Activated naive CD8-positive, alpha-beta T cell treated with anti-CD3 and anti-CD28 coated beads for 36 hours (primary cell): Measurements from ENCODE around the gene DBNL. TPM values are rescaled to one million over a fixed set of nuclear protein-coding genes. Genes with fewer than 3 reads are reported as not detected.
A peak's percentile ranks its signal among the peaks of the same experiment; 100 is the strongest.

Source experiments
- DNase-seq: peaks from one replicate; pipeline ENCODE4 v3.0.0; 2021
- H3K27ac Mint-ChIP-seq: one replicate; pipeline ENCODE4 v1.8.0; 2022; ENCODE audit warnings: mild to moderate bottlenecking, moderate library complexity, mixed read lengths
- H3K27me3 Mint-ChIP-seq: one replicate; pipeline ENCODE4 v1.8.0; 2022; ENCODE audit warnings: mild to moderate bottlenecking, mixed read lengths
- H3K36me3 Mint-ChIP-seq: one replicate; pipeline ENCODE4 v1.8.0; 2021; ENCODE audit warnings: mild to moderate bottlenecking, mixed read lengths
- H3K4me1 Mint-ChIP-seq: one replicate; pipeline ENCODE4 v1.8.0; 2021; ENCODE audit warnings: mixed read lengths
- H3K4me3 Mint-ChIP-seq: one replicate; pipeline ENCODE4 v1.8.0; 2022; ENCODE audit warnings: mild to moderate bottlenecking, moderate library complexity, mixed read lengths
- H3K9me3 Mint-ChIP-seq: one replicate; pipeline ENCODE4 v1.8.0; 2022; ENCODE audit warnings: mixed read lengths
- total RNA-seq, 2 experiments: library from RNA; stranded (reverse); gene quantifications; one replicate each; pipeline ENCODE4 v1.2.3, GENCODE V29; 2021

DBNL gene
- total RNA-seq, 2 experiments from 2014 or later, result 131 to 136 TPM

DNA sequence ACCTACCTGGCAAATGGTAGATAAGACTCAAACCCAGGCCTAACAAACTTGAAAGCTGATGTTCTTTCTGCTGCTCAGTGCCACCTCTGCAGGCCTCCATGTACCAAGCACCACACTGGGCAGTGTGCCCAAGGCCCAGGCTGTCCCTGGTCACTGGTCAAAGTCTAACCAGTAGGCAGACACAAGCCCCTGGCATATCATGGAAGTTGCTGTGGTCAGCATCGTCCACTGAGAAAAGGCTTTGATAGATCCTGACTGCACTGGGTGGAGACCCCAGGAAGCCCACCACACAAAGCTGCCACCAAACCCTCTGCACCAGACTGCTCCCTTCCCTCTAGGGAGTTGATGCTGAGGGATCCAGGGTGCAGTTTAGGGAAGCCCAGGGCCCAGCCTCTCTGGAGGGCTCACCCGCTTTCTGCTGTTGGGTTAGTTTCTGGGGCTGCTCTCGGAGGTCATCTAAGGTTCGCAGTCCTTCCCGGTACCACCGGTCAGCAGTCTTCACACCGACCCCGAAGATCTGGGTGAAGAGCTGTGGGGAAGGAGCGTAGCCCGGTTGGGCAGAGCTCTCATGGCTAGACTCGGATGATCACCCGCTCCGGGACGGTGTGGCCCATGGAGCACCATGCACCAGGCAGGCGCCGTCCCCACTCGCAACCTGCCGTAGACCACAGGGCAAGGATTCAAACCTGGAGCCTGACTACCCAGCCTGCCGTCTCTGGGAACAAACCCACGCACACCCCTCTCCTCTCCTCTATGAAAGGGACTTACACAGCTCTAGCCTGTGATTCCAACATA, 31.8 kb downstream of the DBNL start:
- Mint-ChIP-seq H3K27ac (no peak overlapping the region), H3K36me3 (peaks cover 40% of the 10 kb centered on the region), H3K9me3 (no peaks in the 10 kb centered on the region), H3K4me1 (peaks cover 41% of the 10 kb centered on the region), H3K4me3 (no peak overlapping the region), H3K27me3 (no peaks in the 10 kb centered on the region)
- no peak for DNase-seq

DNA sequence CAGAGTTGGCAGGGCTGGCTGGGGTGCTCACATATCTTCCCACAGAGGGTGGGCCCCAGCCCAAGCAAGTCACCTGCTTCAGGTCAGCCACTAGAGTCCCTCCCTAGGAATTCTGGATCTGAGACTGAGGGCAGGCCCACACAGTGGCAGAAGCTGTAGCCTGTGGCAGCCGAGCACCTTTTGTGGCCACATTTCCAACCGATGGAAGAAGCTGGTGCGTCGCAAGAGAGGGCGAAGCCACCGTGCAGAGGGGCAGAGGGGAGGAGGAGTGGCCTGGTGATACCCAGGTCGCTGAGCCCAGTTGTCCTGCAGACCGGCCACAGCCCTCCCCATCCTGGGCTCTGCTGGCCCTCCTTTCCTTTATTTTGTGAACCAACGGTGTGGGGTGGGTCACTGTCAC, 32.6 kb downstream of the DBNL start:
- peak overlapping the region; percentile 27 for H3K27ac Mint-ChIP-seq
- H3K4me1 Mint-ChIP-seq, result peaks cover 41% of the 10 kb centered on the region
- peaks cover 45% of the 10 kb centered on the region for H3K36me3 Mint-ChIP-seq

GRCh38 chr7:44077681-44078091, 33.2 kb downstream of the DBNL start:
- Mint-ChIP-seq H3K36me3 (peaks cover 43% of the 10 kb centered on the region), H3K4me3 (no peak overlapping the region), H3K9me3 (no peaks in the 10 kb centered on the region), H3K4me1 (peaks cover 35% of the 10 kb centered on the region), H3K27ac (peak overlapping the region; percentile 81), H3K27me3 (no peaks in the 10 kb centered on the region)
- DNase-seq, result no peak

More for the DNA sequence above, 32.6 kb downstream of the DBNL start:
- H3K27me3 Mint-ChIP-seq, result no peaks in the 10 kb centered on the region
- no peak for DNase-seq
- H3K4me3 Mint-ChIP-seq, result no peak overlapping the region
- no peaks in the 10 kb centered on the region for H3K9me3 Mint-ChIP-seq

DNA sequence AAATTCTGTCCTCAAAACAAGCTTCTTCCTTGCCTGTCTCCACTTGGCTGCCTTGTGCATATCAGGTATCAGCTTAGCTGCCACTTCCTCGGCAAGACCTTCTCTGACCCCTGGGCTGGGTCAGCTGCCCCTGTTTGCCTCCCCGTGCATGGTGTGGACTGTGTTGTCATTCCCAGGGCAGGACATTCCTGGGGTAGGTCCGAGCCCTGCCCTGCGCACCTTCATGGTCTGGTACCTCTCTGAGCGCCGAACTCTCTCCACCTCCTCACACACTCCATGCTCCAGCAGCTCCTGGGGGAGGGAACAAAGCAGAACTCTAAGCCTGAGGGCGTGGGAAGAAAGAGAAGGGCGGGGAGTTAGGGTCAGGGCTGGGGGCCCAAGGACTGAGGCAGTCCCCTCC, 34.0 kb downstream of the DBNL start:
- H3K27ac Mint-ChIP-seq, result peak overlapping the region; percentile 73
- H3K9me3 Mint-ChIP-seq, result no peaks in the 10 kb centered on the region
- no peak for DNase-seq
- peaks cover 40% of the 10 kb centered on the region for H3K4me1 Mint-ChIP-seq
- H3K4me3 Mint-ChIP-seq, result no peak overlapping the region
- no peaks in the 10 kb centered on the region for H3K27me3 Mint-ChIP-seq
- peaks cover 43% of the 10 kb centered on the region for H3K36me3 Mint-ChIP-seq

GRCh38 chr7:44079331-44080021, 35.0 kb downstream of the DBNL start:
- H3K4me3 Mint-ChIP-seq, result peak overlapping the region; percentile 1
- H3K9me3 Mint-ChIP-seq, result no peaks in the 10 kb centered on the region
- H3K27ac Mint-ChIP-seq, result no peak overlapping the region
- H3K36me3 Mint-ChIP-seq, result peaks cover 40% of the 10 kb centered on the region
- peaks cover 4% of the 10 kb centered on the region for H3K27me3 Mint-ChIP-seq
- DNase-seq, result no peak
- H3K4me1 Mint-ChIP-seq, result peaks cover 36% of the 10 kb centered on the region

GRCh38 chr7:44080118-44080517, 35.6 kb downstream of the DBNL start:
- H3K27me3 Mint-ChIP-seq, result peaks cover 4% of the 10 kb centered on the region
- no peak overlapping the region for H3K27ac Mint-ChIP-seq
- DNase-seq, result no peak
- peaks cover 36% of the 10 kb centered on the region for H3K36me3 Mint-ChIP-seq
- peaks cover 36% of the 10 kb centered on the region for H3K4me1 Mint-ChIP-seq
- no peaks in the 10 kb centered on the region for H3K9me3 Mint-ChIP-seq
- no peak overlapping the region for H3K4me3 Mint-ChIP-seq

DNA sequence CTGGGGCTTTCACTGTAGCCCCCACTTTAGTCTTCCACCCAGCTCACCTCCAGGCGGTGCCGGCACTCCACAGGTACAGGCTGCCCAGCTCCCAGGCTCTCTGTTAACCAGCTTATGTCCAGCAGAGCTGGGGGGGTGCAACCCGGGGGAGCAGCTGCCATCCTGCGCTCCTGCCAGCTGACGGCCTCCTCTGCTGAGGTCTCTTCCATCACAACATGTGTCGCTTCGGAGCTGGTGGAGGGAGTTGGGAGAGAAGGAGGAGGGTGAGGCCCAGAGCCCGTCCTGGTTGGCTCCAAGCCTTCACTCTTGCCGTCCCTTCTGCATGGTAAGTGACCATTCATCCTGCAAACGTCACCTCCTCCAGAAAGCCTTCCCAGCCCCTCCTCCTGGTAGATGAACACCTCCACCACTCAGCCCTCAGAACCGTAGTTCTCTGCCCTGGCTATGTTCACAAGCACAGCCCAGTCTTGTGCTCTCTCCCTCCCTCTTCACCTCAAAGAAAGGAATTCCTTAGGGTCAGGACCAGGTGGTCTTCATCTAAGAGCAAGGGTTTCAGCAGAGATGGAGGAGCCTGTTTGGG, 36.3 kb downstream of the DBNL start:
- Mint-ChIP-seq H3K27me3 (peaks cover 4% of the 10 kb centered on the region), H3K4me1 (peaks cover 36% of the 10 kb centered on the region), H3K27ac (peak overlapping the region; percentile 94), H3K4me3 (peak overlapping the region; percentile 84), H3K36me3 (peaks cover 32% of the 10 kb centered on the region), H3K9me3 (no peaks in the 10 kb centered on the region)
- DNase-seq, result no peak

- Mint-ChIP-seq H3K4me1 (peaks cover 36% of the 10 kb centered on the region), H3K36me3 (peaks cover 28% of the 10 kb centered on the region), H3K4me3 (peak overlapping the region; percentile 84), H3K27me3 (peaks cover 4% of the 10 kb centered on the region), H3K27ac (peak overlapping the region; percentile 94), H3K9me3 (no peaks in the 10 kb centered on the region)
- no peak for DNase-seq
These were observed 36.8 kb downstream of the DBNL start for GRCh38 chr7:44081266-44081748.

DNA sequence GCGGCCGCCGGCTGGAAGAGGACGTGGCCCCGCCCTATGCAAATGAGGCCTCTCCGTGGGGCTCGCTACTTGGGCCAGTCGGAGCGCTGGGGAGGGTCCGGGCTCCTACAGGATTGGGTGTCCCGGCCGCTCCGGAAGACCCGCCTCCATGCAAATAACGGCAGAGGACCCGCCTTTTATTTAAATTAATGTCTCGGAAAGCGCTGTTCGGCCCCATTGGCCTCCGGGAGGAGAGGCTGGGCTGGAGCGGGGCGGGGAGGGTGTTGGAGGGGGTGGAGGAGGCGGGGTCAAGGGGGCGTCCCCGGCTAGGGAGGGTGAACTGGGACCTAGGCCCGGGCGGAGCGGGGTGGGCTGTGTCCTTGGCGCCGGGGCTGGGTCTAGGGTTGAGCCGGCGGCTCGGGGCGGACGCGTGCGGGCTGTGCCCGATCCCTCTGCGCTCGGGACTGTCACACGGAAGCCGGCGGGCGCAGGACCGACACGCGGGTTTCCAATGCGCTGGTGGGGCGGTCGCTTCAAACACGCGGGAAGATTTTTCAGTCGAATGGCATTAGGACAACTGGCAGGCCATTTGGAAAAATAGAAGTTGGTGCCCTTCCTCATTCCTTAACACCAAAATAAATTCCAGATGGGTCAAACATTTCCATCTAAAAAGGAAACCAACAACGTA, 38.2 kb downstream of the DBNL start:
- Mint-ChIP-seq H3K27me3 (peaks cover 4% of the 10 kb centered on the region), H3K4me1 (peaks cover 33% of the 10 kb centered on the region), H3K27ac (peak overlapping the region; percentile 81), H3K9me3 (no peaks in the 10 kb centered on the region), H3K4me3 (peak overlapping the region; percentile 77), H3K36me3 (peaks cover 22% of the 10 kb centered on the region)
- DNase-seq, result peak; percentile 99

DNA sequence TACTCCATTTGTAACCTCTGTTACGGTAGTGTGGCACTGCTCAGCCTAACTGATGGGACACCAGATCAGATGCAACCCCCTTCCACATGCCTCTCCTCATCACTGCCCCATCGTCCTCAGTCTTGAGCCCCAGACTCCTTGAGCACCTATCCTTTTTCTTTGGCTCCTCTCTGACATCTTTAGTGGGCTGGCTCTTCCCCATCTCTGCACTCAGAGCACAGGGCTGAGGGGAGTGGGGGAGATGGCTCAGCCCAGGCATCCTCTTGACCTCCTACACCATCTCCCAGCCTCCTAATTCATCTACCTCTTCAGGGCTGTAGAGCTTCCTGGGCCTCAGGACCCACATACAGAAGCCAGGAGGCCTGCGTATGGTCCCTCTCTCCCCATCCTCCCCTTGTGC, 39.3 kb downstream of the DBNL start:
- Mint-ChIP-seq H3K9me3 (no peaks in the 10 kb centered on the region), H3K36me3 (peaks cover 14% of the 10 kb centered on the region), H3K4me3 (no peak overlapping the region), H3K27me3 (peaks cover 4% of the 10 kb centered on the region), H3K4me1 (peaks cover 26% of the 10 kb centered on the region), H3K27ac (peak overlapping the region; percentile 49)
- no peak for DNase-seq

DNA sequence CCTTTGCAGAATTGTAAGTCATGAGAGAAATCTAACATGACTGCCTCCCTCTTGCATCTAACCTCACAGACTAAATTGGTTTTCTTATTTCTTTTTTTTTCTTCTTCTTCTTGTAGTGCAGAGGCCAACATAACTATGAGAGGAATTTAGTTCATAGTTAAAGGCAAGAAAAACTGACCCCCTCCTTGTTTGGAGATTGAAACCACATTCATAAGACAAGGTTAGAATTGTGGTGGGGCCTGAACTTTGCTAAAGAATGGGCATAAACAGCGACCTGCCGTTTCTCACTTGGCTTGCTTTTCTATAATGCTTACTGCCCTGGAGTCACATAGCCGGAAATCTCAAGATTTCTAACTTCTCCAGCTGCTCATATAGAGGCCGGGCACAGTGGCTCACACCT, 40.2 kb downstream of the DBNL start:
- H3K4me3 Mint-ChIP-seq, result no peak overlapping the region
- H3K4me1 Mint-ChIP-seq, result peaks cover 19% of the 10 kb centered on the region
- H3K9me3 Mint-ChIP-seq, result no peaks in the 10 kb centered on the region
- H3K36me3 Mint-ChIP-seq, result peaks cover 14% of the 10 kb centered on the region
- H3K27ac Mint-ChIP-seq, result no peak overlapping the region
- H3K27me3 Mint-ChIP-seq, result peaks cover 4% of the 10 kb centered on the region
- no peak for DNase-seq

DNA sequence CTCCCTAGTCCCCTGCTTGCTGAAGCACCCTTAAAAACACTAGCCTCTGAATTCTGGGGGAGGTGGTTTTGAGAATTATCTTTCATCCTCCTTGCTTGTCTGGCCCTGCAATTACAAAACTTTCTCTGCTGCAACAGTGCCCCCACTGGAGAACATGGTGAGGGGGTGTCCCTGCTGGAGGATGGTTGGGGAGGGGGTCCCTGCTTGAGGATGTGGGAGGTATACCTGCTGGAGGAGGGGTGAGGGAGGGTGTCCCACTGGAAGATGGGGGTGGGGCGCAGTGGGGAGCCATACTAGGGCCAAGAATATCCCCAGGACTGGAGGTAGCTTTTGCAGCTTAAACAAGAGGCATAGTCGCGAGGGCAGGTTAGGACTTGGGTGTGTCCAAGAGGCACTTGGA, 41.0 kb downstream of the DBNL start:
- Mint-ChIP-seq H3K27ac (no peak overlapping the region), H3K9me3 (no peaks in the 10 kb centered on the region), H3K27me3 (peaks cover 4% of the 10 kb centered on the region), H3K4me3 (no peak overlapping the region), H3K4me1 (peaks cover 13% of the 10 kb centered on the region), H3K36me3 (peaks cover 13% of the 10 kb centered on the region)
- no peak for DNase-seq

- Mint-ChIP-seq H3K27ac (no peak overlapping the region), H3K27me3 (peaks cover 4% of the 10 kb centered on the region), H3K4me1 (peaks cover 6% of the 10 kb centered on the region), H3K9me3 (no peaks in the 10 kb centered on the region), H3K4me3 (no peak overlapping the region), H3K36me3 (peaks cover 3% of the 10 kb centered on the region)
- no peak for DNase-seq
These were observed 42.1 kb downstream of the DBNL start for GRCh38 chr7:44086627-44087026.

- no peaks in the 10 kb centered on the region for H3K9me3 Mint-ChIP-seq
- peaks cover 4% of the 10 kb centered on the region for H3K27me3 Mint-ChIP-seq
- H3K4me3 Mint-ChIP-seq, result no peak overlapping the region
- no peaks in the 10 kb centered on the region for H3K36me3 Mint-ChIP-seq
- no peak for DNase-seq
- no peak overlapping the region for H3K27ac Mint-ChIP-seq
- peaks cover 2% of the 10 kb centered on the region for H3K4me1 Mint-ChIP-seq
These were observed 43.7 kb downstream of the DBNL start for GRCh38 chr7:44087911-44088838.
